Inflammatory macrophage treated with lipopolysaccharide for 1 hour (primary cell): ENCODE measurements around the gene HBEGF.
A peak's percentile ranks its signal among the peaks of the same experiment; 100 is the strongest.

ENCODE experiments used
- DNase-seq, 2 donors: peaks; one replicate each; pipeline ENCODE4 v3.0.0-alpha.2; 2020 to 2022

The HBEGF gene

DNA sequence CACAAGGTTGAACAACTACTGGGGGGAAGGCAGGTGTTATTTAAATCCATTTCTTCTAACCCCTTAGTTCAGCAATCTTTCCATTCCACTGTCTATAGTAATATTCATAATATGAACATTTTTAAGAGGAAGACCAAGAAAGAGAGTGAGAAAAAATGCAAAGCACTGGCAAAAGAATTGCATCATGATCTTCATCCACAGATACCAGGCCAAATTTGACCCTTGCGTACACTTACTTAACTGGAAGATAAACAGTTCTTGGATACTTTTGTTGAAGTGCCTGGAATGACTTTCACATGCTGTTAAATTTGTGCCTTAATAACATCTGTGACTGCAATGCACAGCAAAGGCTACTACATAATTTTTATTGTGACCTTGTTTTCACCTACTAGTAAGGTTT is 45.3 kb downstream of the HBEGF start:
- DNase-seq, result no peak

DNA sequence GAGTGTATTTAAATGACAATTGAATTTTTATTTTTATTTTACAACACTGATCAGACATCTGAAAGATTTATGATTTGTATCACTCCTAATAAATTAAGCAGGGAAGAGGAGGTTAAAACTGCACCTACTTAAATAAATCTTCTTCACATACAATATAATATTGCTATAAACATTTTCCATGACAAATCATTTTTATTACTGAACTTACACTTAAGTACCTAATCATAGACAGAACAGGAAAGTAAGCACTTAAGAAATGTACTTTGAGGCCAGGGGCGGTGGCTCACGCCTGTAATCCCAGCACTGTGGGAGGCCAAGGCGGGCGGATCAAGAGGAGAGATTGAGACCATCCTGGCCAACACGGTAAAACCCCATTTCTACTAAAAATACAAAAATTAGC is 47.3 kb downstream of the HBEGF start:
- no peak for DNase-seq

DNA sequence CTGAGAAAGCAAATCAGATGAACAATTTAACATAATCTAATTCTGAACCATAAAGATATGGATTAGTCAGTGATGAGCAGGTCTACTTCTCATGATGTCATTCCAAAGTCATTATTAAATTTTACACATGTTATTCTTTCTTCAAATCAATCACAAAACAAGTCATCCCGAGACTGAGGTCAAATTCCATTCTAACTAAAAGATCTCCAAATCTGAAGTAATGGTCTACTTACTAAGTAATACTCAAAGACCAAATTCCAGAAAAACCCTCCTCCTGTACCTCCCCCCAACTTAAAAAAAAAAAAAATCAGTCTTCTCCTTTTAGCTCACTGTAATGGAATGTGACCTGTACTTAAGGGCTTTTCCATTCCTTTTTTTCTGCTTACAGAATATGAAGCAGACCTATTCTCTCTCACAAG is 48.2 kb downstream of the HBEGF start:
- no peak for DNase-seq

DNA sequence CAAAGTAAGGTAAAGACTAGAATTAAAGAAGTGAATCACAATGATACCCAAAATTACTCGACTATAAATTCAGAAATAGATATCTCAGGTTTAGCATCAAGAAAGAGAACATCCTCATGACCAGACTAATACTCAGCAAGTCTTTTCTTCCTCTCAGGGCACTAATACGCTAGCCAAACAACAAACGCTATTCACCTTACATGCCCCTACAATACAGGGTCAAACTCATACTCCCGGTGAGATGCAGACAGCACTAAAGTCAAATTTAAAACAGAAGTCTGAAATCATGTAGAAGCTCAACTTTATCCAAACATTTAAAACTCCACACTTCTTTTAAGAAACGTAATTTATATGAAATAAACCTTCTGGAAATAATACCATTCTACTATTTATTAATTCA is 49.1 kb downstream of the HBEGF start:
- DNase-seq, result no peak

DNA sequence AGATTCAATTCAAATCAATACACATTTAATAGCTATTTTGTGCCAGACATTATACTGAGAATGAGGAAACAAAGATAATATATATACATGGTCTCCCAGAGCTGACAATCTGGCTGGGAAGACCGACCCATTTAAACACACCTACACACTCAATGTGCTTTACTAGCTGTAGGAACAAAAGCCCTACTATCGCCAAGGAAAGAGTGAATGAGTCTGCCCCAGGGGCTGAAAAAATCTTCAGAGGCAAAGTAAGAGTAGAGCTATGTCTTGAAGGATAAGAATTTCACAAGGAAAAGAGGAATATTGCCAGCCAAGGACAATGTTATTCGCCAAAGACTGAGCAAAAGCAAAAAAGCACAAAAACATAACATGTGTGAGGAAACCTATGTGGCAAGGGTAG is 50.1 kb downstream of the HBEGF start:
- DNase-seq, result no peak

DNA sequence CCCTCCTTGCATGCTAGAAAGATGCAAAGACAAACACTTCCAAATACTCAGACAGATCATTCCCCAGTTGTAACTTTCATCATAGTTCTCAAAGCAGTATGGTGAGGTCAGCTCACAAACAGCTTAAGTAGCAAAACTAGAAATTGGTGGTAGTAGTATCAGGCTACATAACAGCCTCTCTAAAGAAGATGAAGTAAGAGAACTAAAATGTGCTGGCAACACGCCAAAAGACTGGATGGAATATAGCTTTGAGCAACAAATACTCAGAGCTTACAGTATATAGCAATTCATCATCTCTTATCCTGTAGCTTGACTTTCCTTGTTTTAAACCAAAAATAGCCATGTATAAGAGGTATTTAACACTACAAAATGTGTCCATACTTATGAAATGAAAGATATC is 51.0 kb downstream of the HBEGF start:
- DNase-seq, result peak; percentile 38 to 70

DNA sequence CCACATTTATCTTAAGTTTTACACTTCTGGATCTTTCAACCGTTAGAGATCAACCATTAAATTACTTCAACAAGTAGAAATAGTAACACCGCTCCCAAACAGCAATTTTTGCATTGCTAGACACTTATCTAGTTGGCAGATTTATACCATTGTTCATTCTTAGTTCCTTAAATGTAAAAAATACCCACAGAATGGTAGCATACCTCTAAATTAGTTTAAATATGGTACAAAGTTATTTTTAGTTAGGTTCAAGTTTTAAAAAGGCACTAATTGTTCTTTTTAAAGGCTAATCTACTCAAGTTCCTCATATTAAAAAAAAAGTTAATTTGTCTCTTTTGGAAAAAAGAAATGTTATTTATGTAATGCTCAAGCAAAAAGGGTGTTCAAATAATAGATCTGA is 51.6 kb downstream of the HBEGF start:
- no peak for DNase-seq

DNA sequence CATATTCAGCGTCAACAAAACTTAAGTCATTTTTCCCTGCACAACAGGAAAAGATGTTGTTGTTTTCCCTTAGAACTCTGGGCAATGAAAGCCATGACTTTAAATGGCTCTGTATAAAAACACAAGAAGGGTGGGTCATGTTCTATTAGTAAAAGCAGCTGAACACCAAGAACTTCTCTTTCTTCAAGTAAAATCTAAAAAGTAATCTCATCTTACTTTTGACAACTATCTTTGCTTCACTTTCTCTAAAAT is 52.6 kb downstream of the HBEGF start:
- no peak for DNase-seq

DNA sequence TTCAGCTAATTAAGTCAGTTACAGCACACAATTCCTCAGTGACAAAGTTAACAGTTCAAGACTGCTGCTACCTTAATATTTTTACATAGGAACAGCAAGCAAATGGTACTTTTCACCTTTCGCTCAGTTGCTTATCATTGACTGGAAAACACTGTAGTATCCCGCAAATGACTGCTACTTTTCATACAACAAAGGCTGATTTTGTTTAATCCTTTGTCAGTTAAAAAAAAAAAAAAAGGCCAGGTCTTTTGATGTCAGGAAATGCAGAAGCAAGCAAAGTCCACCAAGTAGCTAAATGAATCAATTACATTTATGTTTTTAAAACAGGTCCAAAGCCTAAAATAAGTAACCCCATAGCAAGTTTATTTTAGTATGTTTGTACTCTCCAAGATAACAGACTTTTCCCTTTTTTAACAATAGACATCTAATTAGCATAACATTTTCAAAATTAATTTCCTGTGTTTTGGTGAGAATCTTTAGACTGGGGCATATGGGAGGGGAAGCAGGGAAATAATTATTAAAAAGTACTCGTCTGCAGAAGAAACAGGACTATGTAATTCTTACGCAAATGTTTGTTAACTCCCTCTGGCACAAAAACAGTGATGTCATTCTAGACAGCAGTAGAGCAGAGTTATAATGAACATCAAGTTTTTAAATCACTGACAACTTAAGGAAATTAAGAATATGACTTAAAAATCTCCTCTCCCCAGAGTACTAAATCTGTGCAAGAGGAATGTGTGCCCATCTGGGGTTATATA is 53.1 kb downstream of the HBEGF start:
- peak; percentile 39 to 49 for DNase-seq

DNA sequence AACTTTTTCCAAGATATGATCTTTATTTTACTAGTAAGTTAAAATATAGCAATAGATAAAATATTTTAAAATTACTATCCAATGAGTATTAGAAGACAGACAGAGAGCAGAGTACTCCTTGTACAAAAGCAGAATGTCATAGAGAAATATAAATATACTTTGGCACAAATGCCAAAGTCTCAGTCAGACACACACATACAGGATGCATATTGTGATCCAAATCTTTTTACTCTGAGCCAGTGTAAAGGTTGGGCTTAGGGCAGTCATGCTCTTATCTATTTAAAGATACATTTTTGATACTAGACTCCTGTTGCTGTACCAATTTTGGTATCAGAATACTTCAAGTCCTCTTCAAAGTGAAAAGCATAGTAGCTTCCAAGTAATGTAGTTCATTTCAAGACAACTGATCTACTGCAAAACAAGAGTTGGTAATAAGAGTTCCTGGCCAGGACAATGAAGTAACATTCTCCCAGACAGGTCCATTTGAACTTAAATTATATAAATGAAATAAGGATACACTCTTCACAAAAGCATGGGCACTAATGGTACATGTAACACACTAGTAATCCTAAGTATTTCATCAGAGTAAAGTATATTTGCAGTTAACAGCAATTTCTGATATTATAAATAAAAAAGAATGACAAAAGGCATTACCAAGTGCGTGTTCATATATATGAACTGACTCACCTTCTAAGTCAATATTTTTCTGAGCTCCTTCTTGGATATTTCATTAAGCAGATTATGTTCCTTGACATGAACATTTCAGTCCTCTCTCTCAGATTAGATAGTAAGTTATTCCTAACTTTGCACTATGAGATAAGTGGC is 54.0 kb downstream of the HBEGF start:
- DNase-seq, result no peak

DNA sequence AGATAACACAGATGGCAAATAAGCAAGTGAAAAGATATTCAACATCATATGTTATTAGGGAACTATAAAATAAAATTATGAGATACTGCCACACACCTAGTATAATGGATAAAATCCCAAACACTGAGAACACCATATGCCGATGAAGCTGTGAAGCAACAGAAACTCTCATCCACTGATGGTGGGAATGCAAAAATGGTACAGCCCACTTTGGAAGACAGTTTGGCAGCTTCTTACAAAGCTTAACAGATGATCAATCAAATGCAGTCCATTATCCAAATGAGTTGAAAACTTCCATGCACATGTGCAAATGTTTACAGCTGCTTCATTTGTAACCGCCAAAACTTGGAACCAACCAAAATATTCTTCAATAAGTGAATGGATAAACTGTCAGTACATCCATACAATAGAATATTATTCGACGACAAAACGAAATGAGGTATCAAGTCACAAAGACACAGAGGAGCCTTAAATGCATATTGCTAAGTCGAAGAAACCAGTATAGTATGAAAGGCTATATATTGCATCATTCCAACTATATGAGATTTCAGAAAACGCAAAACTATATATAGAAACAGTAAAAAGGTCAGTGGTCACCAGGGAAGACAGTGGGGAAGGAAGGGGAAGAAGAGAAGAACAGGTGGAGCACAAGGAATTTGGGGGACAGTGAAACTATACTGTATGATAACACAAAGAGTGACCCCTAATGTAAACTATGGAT is 58.4 kb downstream of the HBEGF start:
- DNase-seq, result no peak

DNA sequence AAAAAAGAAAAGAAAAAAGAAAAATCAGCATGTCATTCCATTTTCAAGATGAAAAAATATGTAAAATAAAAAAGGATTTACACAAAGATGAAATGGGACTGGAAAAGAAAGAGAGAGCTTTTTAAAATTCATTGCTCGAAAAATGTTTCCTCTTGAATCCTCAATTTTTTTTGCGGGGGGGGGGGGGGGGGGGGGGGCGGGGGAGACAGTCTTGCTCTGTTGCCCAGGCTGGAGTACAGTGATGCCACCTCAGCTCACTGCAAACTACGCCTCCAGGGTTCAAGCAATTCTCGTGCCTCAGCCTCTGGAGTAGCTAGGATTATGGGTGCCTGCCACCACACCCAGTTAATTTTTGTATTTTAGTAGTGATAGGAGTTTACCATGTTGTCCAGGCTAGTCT is 60.0 kb downstream of the HBEGF start:
- no peak for DNase-seq

DNA sequence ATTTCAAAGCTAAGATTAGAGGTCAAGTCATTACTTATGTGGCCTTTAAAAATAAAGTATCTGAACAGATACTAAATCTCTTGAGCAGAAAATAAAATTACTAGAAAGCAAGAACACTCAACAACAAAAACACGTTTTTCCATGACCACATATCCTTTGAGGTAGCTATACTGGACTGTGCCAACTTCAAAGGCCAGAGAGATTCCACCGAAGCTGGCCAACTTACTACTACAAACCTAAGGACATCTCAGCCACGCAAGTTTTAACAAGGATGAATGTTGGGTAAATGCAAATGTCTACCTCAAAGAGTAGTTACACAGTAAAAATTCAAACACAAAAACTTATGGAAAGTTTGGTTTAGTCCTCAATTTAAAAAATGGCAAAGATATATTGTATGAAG is 62.4 kb downstream of the HBEGF start:
- no peak for DNase-seq
